ENCODE data around the gene HEY2. TPM values are rescaled to one million over a fixed set of nuclear protein-coding genes. Genes with fewer than 3 reads are reported as not detected.

Gene HEY2
- total RNA-seq, 1 experiment from 2014 or later = 6.6 TPM

DNA sequence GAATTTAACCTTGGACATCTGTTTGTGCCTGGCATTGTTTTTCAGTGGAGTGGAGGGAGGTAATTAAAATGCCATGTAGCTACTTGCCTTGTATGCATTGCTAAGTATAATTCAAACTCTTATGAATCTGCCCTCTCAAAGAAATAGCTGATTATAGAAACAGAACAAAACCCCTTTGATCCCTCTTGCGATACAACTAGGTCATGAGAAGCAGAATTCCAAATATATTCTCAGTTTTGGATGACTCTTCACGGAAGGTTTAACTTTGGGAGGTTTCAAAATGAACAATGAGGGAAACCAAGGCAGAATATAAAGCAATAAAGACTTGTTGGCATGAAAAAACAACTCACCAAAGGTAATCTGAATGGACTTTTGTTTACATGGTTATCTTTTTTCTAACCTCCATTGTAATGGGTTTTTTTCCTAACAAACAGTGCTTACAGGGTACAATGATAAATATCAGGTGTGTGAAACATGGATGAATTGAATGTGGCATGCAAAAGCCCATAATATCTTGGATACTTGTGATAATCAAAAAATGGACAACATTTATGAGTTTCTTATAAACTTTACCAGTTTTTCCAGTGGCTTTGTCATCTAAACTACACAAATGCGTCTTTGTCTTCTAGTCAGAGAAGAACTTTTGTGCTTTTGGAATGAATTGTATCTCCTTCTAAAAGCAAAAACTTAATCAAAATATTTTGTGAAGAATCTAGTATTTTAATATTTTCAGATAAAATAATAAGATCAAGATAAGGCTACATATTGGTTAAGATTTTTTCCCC, 15.7 kb upstream of the HEY2 start:
- Mint-ChIP-seq H3K36me3 (ENCODE audit: insufficient read depth in 1 of 3, low read depth in 3 of 3) (no peaks in the 10 kb centered on the region; a peak in 1 of 7 replicates), H3K9me3 (no peaks in the 10 kb centered on the region), H3K4me3 (no peak overlapping the region), H3K4me1 (peaks cover 13 to 31% of the 10 kb centered on the region in 2 experiments), H3K27ac (no peak overlapping the region), H3K27me3 (ENCODE audit: low read depth) (no peaks in the 10 kb centered on the region)
- no peak overlapping the region for H3K56ac ChIP-seq (ENCODE audit: insufficient read length, low read depth, low read length)
- no peak overlapping the region for H3K27ac ChIP-seq (ENCODE audit: insufficient read length, low read depth, low read length)
- H4K5ac ChIP-seq (ENCODE audit: insufficient read length, low read depth, low read length) = no peak overlapping the region
- H3K4me1 ChIP-seq (ENCODE audit: insufficient read depth, low read length) = no peaks in the 10 kb centered on the region; the same call in 1 of the 2 replicates
- H3K27me3 ChIP-seq (ENCODE audit: insufficient read depth, low read length) = no peaks in the 10 kb centered on the region
- H4K20me1 ChIP-seq (ENCODE audit: control insufficient read depth, insufficient read depth, insufficient read length) = no peaks in the 10 kb centered on the region
- H3K79me1 ChIP-seq (ENCODE audit: insufficient read depth, low read depth, low read length, poor library complexity, severe bottlenecking) = no peaks in the 10 kb centered on the region
- no peaks in the 10 kb centered on the region for H3K9me3 ChIP-seq (ENCODE audit: control insufficient read depth, low read depth, low read length)
- H3K4me2 ChIP-seq (ENCODE audit: insufficient read depth, insufficient read length, low read length) = no peak overlapping the region
- no peak overlapping the region for H3K9ac ChIP-seq (ENCODE audit: extremely low read depth, insufficient read length, low read length)
- H2BK5ac ChIP-seq (ENCODE audit: insufficient read length, low read length) = no peak overlapping the region
- no peak overlapping the region for H3K14ac ChIP-seq (ENCODE audit: insufficient read depth, low read length)
- H2AK5ac ChIP-seq (ENCODE audit: insufficient read length, low read length) = no peak overlapping the region
- no peak overlapping the region for H4K8ac ChIP-seq (replicated peaks; ENCODE audit: insufficient read length, low read depth, low read length)
- DNase-seq = no peak
- TF ChIP-seq, protein P1, sequence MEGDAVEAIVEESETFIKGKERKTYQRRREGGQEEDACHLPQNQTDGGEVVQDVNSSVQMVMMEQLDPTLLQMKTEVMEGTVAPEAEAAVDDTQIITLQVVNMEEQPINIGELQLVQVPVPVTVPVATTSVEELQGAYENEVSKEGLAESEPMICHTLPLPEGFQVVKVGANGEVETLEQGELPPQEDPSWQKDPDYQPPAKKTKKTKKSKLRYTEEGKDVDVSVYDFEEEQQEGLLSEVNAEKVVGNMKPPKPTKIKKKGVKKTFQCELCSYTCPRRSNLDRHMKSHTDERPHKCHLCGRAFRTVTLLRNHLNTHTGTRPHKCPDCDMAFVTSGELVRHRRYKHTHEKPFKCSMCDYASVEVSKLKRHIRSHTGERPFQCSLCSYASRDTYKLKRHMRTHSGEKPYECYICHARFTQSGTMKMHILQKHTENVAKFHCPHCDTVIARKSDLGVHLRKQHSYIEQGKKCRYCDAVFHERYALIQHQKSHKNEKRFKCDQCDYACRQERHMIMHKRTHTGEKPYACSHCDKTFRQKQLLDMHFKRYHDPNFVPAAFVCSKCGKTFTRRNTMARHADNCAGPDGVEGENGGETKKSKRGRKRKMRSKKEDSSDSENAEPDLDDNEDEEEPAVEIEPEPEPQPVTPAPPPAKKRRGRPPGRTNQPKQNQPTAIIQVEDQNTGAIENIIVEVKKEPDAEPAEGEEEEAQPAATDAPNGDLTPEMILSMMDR (conservative IDR thresholded peaks at IDR 0.05) = no peak
- no CpG with 5 or more reads among the region's 3 CpGs for WGBS (ENCODE audit: extremely low coverage, insufficient read length, low lambda C conversion rate)
- no peak overlapping the region for H3K18ac ChIP-seq (ENCODE audit: insufficient read length, low read depth, low read length)
- no peak overlapping the region for H4K91ac ChIP-seq (ENCODE audit: insufficient read length, low read depth, low read length)
- H2BK120ac ChIP-seq (ENCODE audit: low read depth, low read length, poor library complexity, severe bottlenecking) = no peak overlapping the region
- no peak overlapping the region for H3K4ac ChIP-seq (ENCODE audit: low read depth, low read length)
- no peaks in the 10 kb centered on the region for H3K23me2 ChIP-seq (ENCODE audit: insufficient read length, low read depth, low read length, poor library complexity, severe bottlenecking)
- H2BK20ac ChIP-seq (ENCODE audit: low read depth, low read length, poor library complexity, severe bottlenecking) = no peak overlapping the region
- H2AFZ ChIP-seq (ENCODE audit: low read length) = no peak overlapping the region
- no peak overlapping the region for H2BK12ac ChIP-seq (ENCODE audit: insufficient read length, low read depth, low read length)
- H3T11ph ChIP-seq (ENCODE audit: low read length) = no peak overlapping the region
- no peak overlapping the region for H2BK15ac ChIP-seq (ENCODE audit: low read depth, low read length)
- H3K23ac ChIP-seq (ENCODE audit: insufficient read length, low read depth, low read length) = no peak overlapping the region
- no peaks in the 10 kb centered on the region for H3K79me2 ChIP-seq (ENCODE audit: insufficient read depth, low read length)

Measured in H9 (cell line).